GM10266 (cell line): ENCODE data around the gene GPR3.

Experiments
- DNase-seq: peaks from one replicate; pipeline ENCODE4 v3.0.0; 2012; ENCODE audit errors: extremely low spot score
- TF ChIP-seq, protein P1 (sequence below): IDR thresholded peaks from 2 replicates; pipeline ENCODE4 v1.5.1; 2012; ENCODE audit warnings: mild to moderate bottlenecking, low read depth; ENCODE audit not compliant: control insufficient read depth, insufficient read depth; ENCODE audit errors: missing control alignments

Gene GPR3

GRCh38 chr1:27372808-27373690 is 19.4 kb upstream of the GPR3 start:
- TF ChIP-seq, protein P1, sequence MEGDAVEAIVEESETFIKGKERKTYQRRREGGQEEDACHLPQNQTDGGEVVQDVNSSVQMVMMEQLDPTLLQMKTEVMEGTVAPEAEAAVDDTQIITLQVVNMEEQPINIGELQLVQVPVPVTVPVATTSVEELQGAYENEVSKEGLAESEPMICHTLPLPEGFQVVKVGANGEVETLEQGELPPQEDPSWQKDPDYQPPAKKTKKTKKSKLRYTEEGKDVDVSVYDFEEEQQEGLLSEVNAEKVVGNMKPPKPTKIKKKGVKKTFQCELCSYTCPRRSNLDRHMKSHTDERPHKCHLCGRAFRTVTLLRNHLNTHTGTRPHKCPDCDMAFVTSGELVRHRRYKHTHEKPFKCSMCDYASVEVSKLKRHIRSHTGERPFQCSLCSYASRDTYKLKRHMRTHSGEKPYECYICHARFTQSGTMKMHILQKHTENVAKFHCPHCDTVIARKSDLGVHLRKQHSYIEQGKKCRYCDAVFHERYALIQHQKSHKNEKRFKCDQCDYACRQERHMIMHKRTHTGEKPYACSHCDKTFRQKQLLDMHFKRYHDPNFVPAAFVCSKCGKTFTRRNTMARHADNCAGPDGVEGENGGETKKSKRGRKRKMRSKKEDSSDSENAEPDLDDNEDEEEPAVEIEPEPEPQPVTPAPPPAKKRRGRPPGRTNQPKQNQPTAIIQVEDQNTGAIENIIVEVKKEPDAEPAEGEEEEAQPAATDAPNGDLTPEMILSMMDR, result no peak
- no peak for DNase-seq

DNA sequence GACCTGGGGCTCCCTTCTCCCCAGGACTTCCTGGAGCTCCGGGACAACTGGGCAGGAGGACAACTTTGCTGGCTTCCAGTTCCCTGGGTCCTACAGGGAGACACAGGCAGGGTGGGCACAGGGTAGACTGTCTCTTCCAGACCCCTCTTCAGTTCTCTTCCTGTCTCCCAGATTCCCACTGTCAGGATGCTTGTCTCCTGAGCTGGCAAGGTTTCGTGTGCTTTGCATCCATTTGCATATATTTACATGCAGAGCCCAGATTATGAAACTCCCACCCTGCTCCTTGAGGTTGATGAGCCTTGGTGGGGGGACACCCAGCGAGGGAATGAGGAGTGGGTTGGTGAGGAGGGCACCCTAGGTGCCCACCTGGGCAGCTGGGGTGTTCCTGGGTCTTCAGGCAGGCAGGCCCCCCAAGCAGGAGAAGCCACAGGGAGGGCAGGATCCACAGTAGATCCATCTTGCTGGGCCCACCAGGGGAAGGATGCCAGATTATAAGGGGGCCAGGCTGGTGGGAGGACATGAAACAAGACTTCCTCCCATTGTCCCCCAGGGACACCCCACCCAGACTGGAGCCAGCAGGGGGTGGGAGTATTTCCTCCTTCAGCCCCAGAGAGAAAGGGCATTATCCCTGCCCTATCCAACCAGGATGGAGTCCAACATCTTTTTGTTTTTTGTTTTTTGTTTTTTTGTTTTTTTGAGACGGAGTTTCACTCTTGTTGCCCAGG is 17.9 kb upstream of the GPR3 start, which contains the start of gene FCN3:
FCN3 (minus strand) TSS at position 463 of the 725 bp plus-strand sequence; CDS start at position 457, 6 bp downstream.
- DNase-seq, result no peak
- TF ChIP-seq, protein P1, result no peak

- TF ChIP-seq, protein P1, result no peak
- no peak for DNase-seq
These were observed 14.5 kb upstream of the GPR3 start for GRCh38 chr1:27377760-27378495.

GRCh38 chr1:27379564-27380122 is 12.8 kb upstream of the GPR3 start:
- TF ChIP-seq, protein P1, result no peak
- DNase-seq, result no peak

- TF ChIP-seq, protein P1, result no peak
- no peak for DNase-seq
These were observed 12.2 kb upstream of the GPR3 start for GRCh38 chr1:27380224-27380623.

DNA sequence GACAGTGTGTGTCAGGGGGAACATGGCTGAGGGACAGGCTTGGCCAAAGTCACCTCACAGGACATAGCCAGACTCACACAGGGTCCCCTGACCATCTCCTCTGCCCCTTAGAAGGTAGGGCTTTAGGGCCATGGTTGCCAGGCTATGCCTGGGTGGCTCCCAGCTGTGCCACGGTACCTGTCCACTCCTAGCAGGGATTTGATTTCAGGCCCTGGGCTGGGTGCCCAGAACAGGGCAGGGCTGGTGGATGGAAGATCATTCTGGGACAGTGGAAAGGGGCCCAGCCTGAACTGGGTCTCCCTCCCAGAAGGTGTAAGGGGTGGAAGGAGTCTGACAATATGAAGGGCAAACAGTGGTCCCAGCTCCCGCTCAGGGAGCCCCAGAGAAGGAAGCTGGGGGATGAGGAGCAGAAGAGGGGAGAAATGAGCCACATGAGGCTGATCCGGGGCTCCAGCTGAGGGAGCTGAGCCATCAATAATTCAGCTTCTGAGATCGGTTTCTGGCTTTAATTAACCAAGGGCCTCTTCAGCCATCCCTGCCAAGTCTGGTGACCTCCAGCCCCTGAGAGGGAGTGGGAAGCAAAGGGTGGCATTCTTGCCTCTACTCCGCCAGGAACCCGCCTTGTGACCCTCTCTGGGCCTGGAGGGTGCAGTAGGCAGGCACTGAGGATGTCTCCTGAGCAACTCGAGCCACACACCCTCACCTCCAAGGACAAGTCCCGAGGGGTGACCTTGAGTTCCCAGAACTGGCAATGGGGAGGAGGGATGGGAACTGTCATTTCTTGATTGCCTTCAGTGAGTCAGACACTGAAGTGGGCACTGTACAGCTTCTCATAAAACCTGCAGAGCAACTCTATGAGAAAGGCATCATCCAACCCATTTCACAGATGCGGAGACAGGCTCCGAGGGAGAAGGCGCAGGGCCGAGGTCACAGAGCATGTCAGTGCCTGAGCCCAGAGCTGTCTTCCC is 11.4 kb upstream of the GPR3 start:
- DNase-seq, result no peak
- TF ChIP-seq, protein P1, result no peak
